ENCODE measurements around the gene RB1.

GRCh38 chr13:48410199-48410598 is 106.6 kb downstream of the RB1 start:
- TF ChIP-seq MYC (IDR thresholded peaks at IDR 0.05; ENCODE audit: low read depth, low read length) (no peak), POLR2A (IDR thresholded peaks at IDR 0.05; ENCODE audit: extremely low read depth, insufficient read length) (no peak)
